GM21526 (cell line): Measurements from ENCODE around the gene MESD.

ENCODE experiments used
- ATAC-seq: cut with Tn5 transposase; IDR thresholded peaks from one replicate; pipeline ENCODE4 v1.9.1; 2021; ENCODE audit warnings: moderate library complexity; ENCODE audit not compliant: unreplicated experiment, low FRiP score

MESD gene

DNA sequence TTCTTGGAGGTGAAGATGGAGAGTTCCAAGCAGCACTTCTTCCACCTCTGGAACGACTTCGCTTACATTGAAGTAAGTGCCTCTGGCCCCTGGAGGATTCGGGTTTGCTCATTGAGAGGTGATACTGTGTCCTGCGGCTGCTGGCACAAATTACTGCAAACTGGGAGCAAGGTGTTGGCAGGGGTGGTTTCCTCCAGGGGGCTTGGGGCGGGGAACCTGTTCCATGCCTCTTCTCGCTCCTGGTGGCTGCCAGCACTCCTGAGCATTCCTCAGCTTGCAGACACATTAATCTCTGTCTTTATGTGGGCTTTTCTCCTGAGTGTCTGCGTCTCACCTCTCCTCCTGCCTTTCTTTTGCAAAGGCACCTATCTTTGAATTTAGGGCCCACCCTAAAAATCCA, 47.4 kb downstream of the MESD start:
- no peak for ATAC-seq

DNA sequence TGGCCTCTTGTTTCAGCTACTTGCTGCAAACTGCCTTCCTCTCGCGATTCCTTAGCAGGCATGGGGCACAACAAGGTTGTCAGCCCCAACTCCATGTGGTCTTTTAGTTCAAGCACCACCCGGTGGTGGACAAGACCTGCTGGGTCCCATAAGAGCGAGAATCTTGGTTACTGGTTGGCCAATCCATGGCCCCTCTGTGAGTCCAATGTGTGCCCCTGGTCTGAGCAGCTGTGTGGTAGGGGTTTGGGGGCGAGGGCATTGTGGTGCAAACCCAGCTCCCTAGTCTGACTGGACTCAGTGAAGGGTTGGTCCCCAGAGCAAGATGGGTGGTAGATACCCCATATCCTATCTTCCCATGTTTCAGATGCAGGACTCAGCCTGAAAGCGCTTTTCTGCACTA, 48.8 kb downstream of the MESD start:
- ATAC-seq: no peak

DNA sequence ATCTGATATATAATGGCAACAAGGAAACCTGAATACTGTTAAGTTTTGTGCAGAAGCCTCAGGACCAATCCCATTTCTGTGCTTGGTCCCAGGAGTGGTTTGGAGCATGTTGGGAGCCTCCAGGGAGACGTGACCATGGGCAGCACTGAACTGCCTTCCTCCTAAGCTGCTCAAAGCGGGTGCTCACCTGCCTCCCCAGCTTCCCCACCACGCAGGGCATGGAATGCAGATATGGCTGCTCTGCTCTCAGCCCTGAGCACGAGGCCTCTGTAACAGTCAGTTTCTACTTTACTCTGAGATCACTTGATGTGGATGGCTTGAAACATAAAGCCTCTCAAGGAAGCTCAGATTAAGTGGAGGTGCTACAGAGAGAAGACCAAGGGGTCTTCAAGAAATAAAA, 49.3 kb downstream of the MESD start:
- ATAC-seq: no peak

DNA sequence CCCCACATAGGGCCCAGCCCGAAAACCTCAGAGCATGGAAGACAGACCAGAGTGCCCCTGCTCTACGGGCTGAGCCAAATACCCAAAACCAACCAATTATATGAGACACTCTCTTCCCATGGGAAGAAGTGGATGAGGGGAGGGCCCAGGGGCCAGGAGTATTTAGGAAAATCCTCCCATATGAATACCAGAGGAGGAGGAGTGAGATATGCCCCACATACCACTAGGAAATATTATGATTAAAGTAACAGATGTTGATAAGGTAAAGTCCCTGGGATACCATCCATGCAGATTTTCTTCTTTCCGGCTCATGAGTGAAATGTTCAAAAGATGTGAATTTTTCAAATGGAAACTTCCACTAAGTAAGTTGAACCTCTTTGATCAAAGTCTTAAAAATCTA, 50.4 kb downstream of the MESD start:
- ATAC-seq: no peak

DNA sequence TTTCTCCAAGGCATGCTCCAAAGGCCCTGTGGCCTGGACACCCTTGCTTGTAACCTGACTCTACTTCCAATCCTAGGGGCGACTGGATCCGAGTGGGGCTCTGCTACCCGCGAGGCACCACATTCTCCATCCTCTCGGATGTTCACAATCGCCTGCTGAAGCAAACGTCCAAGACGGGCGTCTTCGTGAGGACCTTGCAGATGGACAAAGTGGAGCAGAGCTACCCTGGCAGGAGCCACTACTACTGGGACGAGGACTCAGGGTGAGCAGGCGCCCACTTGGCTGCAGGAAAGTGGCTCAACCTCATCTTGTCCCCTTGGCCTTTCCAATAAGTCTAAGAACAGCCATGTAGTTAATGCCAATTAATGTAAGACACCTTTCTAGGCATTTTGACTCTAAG, 51.9 kb downstream of the MESD start:
- no peak for ATAC-seq

DNA sequence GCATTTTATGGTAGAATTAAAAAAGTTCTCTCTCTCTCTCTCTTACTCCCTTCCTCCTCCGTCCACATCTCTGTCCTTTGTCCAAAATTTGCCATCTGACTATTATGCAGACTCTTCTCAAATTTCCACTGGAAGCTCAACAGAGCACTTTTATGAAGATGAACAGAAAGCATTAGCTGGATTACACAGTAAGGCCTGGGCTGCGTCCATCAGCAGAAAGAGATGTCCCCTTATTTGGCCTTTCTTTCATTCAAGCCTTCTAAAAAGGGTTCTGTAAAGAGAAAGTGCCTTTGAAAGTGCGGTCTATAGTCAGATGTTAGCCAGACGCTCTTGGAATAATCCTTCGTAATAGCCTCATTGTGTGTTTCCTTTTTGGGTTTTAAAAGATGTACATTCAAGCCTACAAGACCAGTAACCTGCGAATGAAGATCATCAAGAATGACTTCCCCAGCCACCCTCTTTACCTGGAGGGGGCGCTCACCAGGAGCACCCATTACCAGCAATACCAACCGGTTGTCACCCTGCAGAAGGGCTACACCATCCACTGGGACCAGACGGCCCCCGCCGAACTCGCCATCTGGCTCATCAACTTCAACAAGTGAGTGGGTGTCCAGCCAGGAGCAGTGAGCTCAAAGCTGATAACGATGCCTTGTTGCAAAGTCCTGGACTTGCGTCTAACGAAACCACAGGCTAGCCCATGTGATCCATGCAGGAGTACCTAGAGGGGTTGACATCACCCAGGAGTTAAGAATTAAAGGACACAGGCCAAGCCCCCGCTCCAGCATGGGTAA, 53.1 kb downstream of the MESD start:
- no peak for ATAC-seq

DNA sequence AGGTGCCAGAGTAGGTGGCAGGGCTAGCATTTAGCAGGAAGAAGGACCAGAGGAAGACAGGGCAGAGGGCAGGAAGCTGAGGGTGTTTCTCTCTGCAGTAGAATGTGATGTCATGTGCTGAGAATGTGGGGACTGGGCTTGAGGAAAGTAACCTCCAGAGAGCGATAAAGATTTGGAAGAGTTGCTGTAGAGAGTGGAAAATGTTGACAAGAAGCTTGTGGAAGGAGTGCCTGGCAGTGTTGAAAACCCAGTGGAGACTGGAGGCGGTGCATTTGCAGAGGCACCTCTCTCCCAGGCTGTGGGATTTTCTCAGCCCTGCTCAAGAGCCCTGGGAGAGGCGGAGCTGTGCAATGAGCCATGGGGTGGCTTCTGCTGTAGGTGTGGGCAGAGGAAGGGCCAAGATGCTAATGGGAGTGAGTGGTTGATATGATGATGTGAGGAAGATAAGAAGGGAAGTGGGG, 54.8 kb downstream of the MESD start:
- no peak for ATAC-seq

DNA sequence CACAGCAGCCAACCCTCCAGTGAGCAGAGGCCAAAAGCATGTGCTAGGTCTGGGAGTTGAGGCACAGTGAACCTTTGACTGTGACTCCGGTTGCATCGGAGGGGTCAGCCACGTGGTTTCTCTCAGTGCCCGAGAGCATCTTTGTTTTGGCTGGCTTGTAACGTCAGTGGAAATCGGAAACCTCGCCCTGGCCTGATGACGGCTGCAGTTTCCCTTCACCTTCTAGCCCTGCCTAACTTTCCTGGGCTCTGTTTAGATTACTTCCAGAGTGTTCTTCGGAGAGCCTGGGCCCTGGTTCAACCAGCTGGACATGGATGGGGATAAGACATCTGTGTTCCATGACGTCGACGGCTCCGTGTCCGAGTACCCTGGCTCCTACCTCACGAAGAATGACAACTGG, 56.6 kb downstream of the MESD start:
- ATAC-seq: no peak

DNA sequence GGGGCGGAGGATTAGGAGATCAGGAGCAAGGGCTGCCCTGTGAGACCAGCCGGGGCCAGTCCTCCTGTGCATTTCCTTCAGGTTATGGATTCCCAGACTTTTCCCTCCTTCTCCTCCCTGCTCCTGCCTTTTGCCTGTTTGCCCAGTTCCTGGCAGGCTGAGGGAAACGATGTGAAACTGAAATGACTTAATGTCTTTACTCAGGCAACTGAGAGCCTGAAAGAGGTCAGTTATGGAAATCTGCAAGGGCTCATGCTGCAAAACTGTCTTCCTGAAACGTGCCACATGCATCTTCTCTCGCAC, 57.2 kb downstream of the MESD start:
- no peak for ATAC-seq

DNA sequence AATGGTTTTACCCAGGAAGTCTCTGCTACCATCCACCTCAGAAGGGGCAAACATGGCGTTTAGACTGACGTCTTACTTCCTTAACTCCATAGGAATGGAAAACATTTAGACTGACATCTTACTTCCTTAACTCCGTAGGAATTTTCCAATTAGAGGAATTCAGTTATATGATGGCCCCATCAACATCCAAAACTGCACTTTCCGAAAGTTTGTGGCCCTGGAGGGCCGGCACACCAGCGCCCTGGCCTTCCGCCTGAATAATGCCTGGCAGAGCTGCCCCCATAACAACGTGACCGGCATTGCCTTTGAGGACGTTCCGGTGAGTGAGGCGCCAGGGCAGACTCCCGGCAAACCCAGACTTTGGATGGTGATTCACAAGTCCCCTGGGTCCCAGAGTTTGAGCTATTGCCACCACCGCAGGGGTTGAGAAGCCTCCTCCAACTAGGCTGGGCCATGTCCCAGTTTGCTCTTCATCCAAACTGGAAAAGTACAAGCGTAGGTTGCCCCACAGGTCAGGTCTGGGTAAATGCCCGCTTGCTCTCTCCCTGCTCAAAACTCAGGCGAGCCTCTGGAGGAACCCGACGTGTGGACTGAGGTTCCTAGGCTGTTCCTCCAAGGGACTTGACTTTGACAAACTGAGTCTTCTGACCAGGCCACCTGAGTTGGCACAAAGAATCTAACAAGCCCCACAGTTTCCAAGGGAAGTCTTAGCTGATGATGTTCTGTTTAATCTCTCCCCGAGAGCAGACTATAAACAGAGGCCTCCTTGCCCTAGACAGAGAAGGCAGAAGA, 57.7 kb downstream of the MESD start:
- ATAC-seq: no peak

DNA sequence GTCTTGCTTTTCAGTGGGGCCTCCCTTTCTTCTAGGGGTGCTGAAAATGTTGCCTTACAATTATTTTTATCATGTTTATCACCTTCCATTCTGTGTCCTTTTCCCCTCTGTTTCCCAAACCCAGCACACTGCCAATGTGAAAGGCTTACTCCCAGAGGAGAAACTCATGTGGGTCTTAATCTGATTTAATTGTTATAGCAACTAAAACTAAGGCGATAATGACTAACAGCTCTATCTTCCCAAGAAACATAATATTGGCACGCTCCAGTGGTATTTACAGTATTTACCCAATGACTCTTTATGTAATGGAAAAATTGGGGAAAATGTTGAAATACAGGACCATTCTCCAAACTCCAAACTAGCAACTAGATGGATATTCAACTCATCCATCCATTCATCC, 58.4 kb downstream of the MESD start:
- no peak for ATAC-seq

DNA sequence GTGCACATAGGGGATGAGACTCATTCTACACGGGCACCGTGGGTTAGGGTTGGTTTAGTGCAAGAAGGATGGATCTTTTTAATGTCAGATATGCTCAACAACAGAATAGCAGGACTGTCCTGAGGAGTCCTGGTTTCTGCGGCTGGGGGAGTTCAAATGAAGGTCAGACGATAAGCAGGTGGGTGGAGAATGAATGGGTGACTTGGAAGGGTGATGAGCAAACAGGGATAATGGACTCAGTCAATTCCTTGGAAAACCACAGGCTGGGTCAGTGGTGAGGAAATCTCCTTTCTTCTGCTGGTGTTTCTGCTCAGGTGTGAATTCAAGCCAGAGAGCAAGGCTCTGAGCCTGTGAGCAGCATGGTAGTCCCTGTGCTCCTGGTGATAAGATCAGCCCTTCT, 59.9 kb downstream of the MESD start:
- ATAC-seq: no peak

DNA sequence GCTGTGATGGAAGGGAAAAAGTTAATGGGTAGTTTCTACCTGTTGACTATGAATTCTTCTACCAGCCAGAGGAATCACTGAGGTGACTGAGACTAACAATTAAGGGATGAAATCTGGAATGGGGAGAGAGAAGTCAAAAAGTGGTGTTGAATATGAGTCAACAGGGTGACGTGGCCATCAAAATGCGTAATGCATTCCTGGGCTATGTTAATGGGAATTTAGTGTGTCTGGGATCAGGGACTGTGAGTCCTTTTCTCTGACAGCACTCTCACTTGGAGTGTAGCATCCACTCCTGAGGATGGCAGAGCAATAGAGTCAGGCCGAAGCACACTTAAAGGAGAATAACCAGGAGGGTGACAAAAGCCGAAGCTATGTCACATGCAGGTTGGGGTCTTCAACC, 60.4 kb downstream of the MESD start:
- ATAC-seq: no peak

DNA sequence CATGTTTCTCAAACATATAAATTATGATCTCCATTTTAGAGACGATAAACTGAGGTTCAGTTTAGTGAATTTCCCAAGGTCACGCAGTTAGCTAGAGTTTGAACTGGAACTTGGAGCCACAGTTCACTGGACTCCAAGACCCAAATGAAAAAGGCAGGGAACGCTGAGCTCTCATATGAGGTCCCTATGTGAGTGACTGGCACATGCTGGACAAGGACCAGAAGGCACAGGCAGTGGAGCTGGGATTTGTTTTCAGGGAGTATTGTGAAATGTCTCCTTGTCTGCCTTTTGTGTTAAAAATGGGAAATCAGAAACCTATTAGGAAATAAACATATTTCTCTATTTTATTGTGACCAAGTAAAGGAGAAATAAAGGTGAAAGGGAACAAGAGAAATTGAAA, 63.5 kb downstream of the MESD start:
- ATAC-seq: no peak

DNA sequence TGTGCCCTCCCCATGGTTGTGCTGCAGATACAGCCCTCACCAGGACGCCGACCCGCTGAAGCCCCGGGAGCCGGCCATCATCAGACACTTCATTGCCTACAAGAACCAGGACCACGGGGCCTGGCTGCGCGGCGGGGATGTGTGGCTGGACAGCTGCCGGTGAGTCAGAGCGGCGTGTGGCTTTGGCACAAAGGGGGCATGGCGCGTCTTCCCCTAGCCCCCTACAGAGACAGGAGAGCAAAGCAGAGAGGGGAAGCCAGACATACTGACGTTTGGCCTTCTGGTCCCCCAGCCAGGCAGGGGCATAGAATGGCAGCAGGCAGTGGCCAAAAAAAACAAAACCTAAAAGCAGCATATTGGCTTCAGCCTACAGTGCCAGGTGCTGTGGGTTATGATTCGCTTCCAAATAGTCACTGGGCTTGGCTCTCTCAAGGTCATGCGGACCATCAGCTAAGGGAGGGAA, 64.0 kb downstream of the MESD start:
- ATAC-seq: no peak

DNA sequence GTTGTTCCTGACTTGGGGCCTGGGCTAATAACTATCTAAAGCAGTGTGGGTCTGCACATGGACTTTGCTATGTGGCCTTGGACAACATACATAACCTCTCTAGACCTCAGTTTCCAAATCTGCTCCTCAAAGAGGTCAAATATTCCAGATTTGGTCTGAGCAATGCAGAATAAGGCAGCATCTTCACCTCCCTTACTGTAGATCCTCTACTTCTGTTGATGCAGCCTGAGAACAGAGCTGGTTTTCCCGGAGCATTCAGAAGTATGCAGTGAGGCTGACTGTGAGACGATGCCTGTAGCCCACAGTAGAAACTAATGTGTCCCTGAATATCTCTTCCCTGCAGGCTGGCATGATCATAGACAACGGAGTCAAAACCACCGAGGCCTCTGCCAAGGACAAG, 65.3 kb downstream of the MESD start:
- no peak for ATAC-seq

DNA sequence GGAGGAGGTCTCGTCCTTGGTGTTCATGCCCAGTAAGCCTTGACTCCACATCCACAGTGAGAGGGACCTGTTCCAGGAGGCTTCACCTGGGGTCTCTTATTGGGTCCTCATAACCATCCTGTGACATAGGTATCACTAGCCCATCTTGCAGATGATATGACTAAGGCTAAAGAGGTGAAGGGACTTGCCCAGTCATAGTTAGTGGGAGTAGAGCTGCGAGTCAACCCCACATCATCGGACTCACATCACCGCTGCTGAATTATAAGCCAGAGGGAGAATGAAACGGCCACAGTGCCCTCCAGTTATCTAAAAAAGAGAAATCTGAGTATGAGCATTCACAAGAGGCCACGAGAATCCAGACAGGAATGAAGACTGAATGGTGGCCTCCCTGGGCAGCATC, 66.0 kb downstream of the MESD start:
- ATAC-seq: no peak

DNA sequence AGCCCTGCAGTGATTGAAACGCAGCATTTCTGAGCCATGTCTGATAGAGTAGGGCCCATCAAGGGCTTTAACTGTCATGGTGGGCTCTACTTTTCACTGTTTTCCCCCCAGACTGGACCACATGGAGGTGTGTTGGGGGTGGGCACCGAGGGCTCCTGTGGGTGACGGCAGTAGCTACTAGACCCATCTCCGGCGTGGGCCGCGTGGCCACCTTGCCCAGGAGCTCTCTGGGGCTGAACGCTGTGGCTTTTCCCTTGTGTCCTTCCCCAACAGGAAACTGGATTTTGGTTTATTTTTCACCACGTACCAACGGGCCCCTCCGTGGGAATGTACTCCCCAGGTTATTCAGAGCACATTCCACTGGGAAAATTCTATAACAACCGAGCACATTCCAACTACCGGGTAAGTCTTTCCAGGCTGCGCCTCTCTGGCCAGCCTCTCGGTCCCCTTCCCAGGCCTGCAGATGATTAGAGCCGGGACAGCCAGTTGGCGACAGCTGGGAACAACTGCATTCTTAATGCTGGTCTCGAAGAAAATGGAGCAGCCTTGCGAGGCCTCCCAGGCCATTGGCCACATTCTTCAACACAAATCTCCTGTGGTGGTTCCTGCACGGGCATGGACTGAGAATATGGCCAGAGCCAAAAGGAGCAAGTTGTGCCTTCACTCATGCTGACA, 67.7 kb downstream of the MESD start:
- no peak for ATAC-seq

DNA sequence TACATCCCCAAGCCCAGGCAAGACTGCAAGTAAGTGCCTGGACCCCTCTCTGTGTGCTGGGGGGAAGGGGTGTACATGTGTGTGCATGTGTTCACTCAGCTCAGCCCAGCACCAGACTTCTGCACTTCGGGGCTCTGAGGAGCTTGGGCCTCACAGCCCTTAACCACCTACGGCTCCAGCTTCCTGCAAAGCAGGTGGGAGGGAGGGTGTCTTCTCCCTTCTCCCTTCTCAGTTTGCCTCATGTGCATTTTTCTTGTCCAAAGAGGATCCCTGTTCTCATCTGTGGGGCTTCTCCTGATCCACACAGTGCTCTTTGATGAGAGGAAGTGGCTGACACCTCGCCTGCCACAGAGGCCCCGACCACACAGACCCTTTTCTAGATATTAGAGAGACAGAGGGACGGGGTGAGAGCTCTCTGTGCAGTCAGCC, 69.3 kb downstream of the MESD start:
- no peak for ATAC-seq

DNA sequence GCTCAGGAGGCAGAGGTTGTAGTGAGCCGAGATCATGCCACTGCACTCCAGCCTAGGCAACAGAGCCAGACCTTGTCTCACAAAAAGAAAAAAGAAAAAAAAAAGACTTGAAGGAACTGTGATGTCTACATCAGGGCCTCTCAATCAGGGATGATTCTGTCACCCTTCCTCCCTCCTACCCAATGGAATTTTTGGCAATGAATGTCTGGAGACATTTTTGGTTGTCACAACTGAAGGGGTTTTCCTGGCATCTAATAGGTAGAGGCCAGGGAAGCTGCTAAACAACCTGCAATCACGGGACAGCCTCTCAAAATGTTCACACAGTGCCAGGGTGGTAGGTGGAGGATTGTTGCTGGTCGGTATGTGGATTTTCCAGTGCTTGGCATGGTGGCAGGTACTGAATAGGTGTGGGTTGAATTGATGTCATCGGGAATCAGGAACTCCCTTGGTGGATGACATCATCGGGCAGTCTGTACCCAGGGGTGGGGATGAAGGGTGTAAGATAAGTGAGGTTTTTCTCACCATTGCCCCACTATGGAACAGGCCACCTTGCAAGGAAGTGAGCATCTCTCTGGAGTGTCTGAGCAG, 71.3 kb downstream of the MESD start:
- ATAC-seq: no peak

DNA sequence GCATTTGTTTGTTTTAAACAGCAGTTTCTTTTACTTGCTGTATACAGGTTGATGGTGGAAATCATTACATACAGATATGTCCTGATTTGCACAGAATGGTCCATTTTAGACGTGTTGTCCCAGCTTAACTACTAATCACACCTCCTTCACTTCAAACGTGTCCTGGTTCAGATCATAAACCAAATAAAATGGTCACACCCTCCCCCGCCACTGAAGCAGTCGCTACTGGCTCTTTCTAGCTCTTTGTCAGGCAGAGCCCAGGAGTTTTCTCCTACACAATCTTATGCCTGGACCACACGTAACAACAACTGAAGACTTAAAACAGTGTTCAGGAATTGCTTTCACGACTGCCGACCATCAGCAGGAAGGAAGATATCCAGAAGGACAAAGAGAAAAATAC, 73.6 kb downstream of the MESD start:
- no peak for ATAC-seq
